Vagina (tissue), 2 donors: ENCODE data around the gene C2CD2. TPM values are rescaled to one million over a fixed set of nuclear protein-coding genes. Genes with fewer than 3 reads are reported as not detected.

Source experiments
- DNase-seq, 2 donors: peaks; one replicate each; pipeline ENCODE4 v3.0.0-alpha.2; 2017; ENCODE audit errors: extremely low spot score in 2 of 2
- H3K27ac ChIP-seq: fragments of 200-600 bp; sonication (generic); one replicate; pipeline ENCODE4 v1.5.1; 2019
- H3K27me3 ChIP-seq: fragments of 200-600 bp; sonication (generic); one replicate; pipeline ENCODE4 v1.5.1; 2019
- H3K36me3 ChIP-seq, 2 donors: fragments of 200-600 bp; sonication (generic); one replicate each; pipeline ENCODE4 v1.5.1; 2017 to 2019
- H3K4me1 ChIP-seq: fragments of 200-600 bp; sonication (generic); one replicate; pipeline ENCODE4 v1.5.1; 2019
- H3K4me3 ChIP-seq, 2 donors: fragments of 200-600 bp; sonication (generic); 1 replicate in 1 of 2; 2 replicates in 1 of 2; pipeline ENCODE4 v1.5.1; 2016 to 2019
- H3K9me3 ChIP-seq: fragments of 200-600 bp; sonication (generic); one replicate; pipeline ENCODE4 v1.5.1; 2019
- CTCF ChIP-seq, 3 experiments: fragments of 450-650 bp in 2 of 3; fragments of 200-600 bp in 1 of 3; sonication (generic) in 1 of 3; IDR thresholded peaks; one replicate each; pipeline ENCODE4 v1.5.1; 2017 to 2019; ENCODE audit warnings: antibody characterized with exemption in 3 of 3, mild to moderate bottlenecking in 2 of 3, moderate library complexity in 2 of 3
- POLR2A ChIP-seq, 2 donors: fragments of 450-650 bp; IDR thresholded peaks; one replicate each; pipeline ENCODE4 v1.6.1; 2017; ENCODE audit warnings: antibody characterized with exemption in 2 of 2, mild to moderate bottlenecking in 2 of 2, moderate library complexity in 2 of 2
- POLR2AphosphoS5 ChIP-seq, 2 donors: sonication (generic); formaldehyde crosslinking; IDR thresholded peaks; one replicate each; pipeline ENCODE4 v1.9.0; 2017; ENCODE audit warnings: antibody characterized with exemption in 2 of 2, mild to moderate bottlenecking in 2 of 2, low read depth in 1 of 2; ENCODE audit not compliant: insufficient read depth in 1 of 2
- intact Hi-C: fragments of 100-400 bp; cut with DNase I; formaldehyde crosslinking; loops from one replicate; pipeline ENCODE4 v1.15.1; 2023
- small RNA-seq: library from RNA; depleted of rRNA; stranded (forward); fragments of <200 nt; gene quantifications from one replicate; pipeline ENCODE3, GENCODE V24; 2016
- total RNA-seq: library from RNA; depleted of rRNA; stranded (reverse); fragments of >200 nt; gene quantifications from one replicate; pipeline ENCODE4 v1.2.3, GENCODE V29; 2016

C2CD2 gene
- total RNA-seq, 1 donor from 2014 or later = 36.1 TPM

- H3K4me3 ChIP-seq = no peak overlapping the region
- no peak overlapping the region for H3K27ac ChIP-seq
- intact Hi-C loops = no loop called here
- peaks cover 8% of the 10 kb centered on the region for H3K9me3 ChIP-seq
- peaks cover 0 to 10% of the 10 kb centered on the region in 2 donors for H3K36me3 ChIP-seq
- no peaks in the 10 kb centered on the region for H3K4me1 ChIP-seq
- no peak for DNase-seq
- no peaks in the 10 kb centered on the region for H3K27me3 ChIP-seq
- TF ChIP-seq POLR2AphosphoS5 (IDR thresholded peaks at IDR 0.05; ENCODE audit: insufficient read depth in 1 of 2, low read depth in 1 of 2) (no peak), CTCF (IDR thresholded peaks at IDR 0.05) (no peak), POLR2A (IDR thresholded peaks at IDR 0.05) (no peak)
Measured at GRCh38 chr21:41836166-41837015, 117.4 kb downstream of the C2CD2 start.

- H3K4me3 ChIP-seq = no peak overlapping the region
- no peaks in the 10 kb centered on the region for H3K27me3 ChIP-seq
- peaks cover 1% of the 10 kb centered on the region for H3K9me3 ChIP-seq
- TF ChIP-seq POLR2A (IDR thresholded peaks at IDR 0.05) = no peak
- no peak for TF ChIP-seq POLR2AphosphoS5 (IDR thresholded peaks at IDR 0.05; ENCODE audit: insufficient read depth in 1 of 2, low read depth in 1 of 2)
- no peak for TF ChIP-seq CTCF (IDR thresholded peaks at IDR 0.05)
- intact Hi-C loops = no loop called here
- peaks cover 0 to 10% of the 10 kb centered on the region in 2 donors for H3K36me3 ChIP-seq
- no peak for DNase-seq
- H3K27ac ChIP-seq = no peak overlapping the region
- H3K4me1 ChIP-seq = no peaks in the 10 kb centered on the region
Measured at GRCh38 chr21:41835711-41836154, 118.1 kb downstream of the C2CD2 start.

Small RNA genes lying within 50 kb of the gene (small RNA-seq; reads per million reads assigned to genes)
- gene RF00334 = not detected

Other genes with a start within 250 kb of the C2CD2 start
- gene RIPK4, start 187.0 kb downstream of the C2CD2 start, total RNA-seq = 28.0 TPM
- 31.2 TPM for gene PRDM15, start 74.7 kb downstream of the C2CD2 start, total RNA-seq
- 16.7 TPM for gene ZBTB21, start 56.3 kb upstream of the C2CD2 start, total RNA-seq
- gene UMODL1, start 117.3 kb upstream of the C2CD2 start, total RNA-seq = not detected